GM12873 (cell line): ENCODE data around the gene SLC43A2.

Source experiments
- CTCF ChIP-seq: IDR thresholded peaks from 2 replicates; pipeline ENCODE4 v1.5.1; 2012; ENCODE audit warnings: low read depth, mild to moderate bottlenecking, moderate library complexity, low read length, control low read depth; ENCODE audit not compliant: insufficient read depth; ENCODE audit errors: missing control alignments

The SLC43A2 gene

GRCh38 chr17:1554751-1555540 lies 73.7 kb downstream of the SLC43A2 start:
- no peak for TF ChIP-seq CTCF

GRCh38 chr17:1553354-1554266 lies 75.0 kb downstream of the SLC43A2 start:
- no peak for TF ChIP-seq CTCF

- TF ChIP-seq CTCF = no peak
These were observed 75.7 kb downstream of the SLC43A2 start for GRCh38 chr17:1552932-1553331.

- TF ChIP-seq CTCF = no peak
These were observed 76.9 kb downstream of the SLC43A2 start for GRCh38 chr17:1551741-1552140.

- TF ChIP-seq CTCF = no peak
These were observed 80.6 kb downstream of the SLC43A2 start for GRCh38 chr17:1548032-1548431.

GRCh38 chr17:1546292-1546922 lies 82.2 kb downstream of the SLC43A2 start:
- TF ChIP-seq CTCF = no peak

- TF ChIP-seq CTCF = no peak
These were observed 83.0 kb downstream of the SLC43A2 start for GRCh38 chr17:1545618-1546017.
